Esophagus muscularis mucosa (tissue), 4 donors: Measurements from ENCODE around the gene KANSL1. TPM values are rescaled to one million over a fixed set of nuclear protein-coding genes. Genes with fewer than 3 reads are reported as not detected.

Source experiments
- DNase-seq: peaks from one replicate; pipeline ENCODE4 v3.0.0-alpha.2; 2017; ENCODE audit errors: extremely low spot score
- H3K27ac ChIP-seq, 4 donors: fragments of 200-600 bp; sonication (generic); replicated peaks in 1 of 4; 1 replicate in 3 of 4; 2 replicates in 1 of 4; pipeline ENCODE4 v1.5.1; 2016 to 2019; ENCODE audit warnings: mild to moderate bottlenecking in 1 of 4
- H3K27me3 ChIP-seq, 4 donors: fragments of 200-600 bp; sonication (generic); one replicate each; pipeline versions ENCODE4 v1.5.1 to v1.6.0; 2016 to 2019
- H3K36me3 ChIP-seq, 4 donors: fragments of 200-600 bp; sonication (generic); one replicate each; pipeline ENCODE4 v1.5.1; 2016 to 2019
- H3K4me1 ChIP-seq, 4 donors: fragments of 200-600 bp; sonication (generic); one replicate each; pipeline ENCODE4 v1.5.1; 2016 to 2019
- H3K4me3 ChIP-seq, 4 donors: fragments of 200-600 bp; sonication (generic); 1 replicate in 2 of 4; 2 replicates in 2 of 4; pipeline ENCODE4 v1.5.1; 2016 to 2019; ENCODE audit warnings: mild to moderate bottlenecking in 4 of 4, moderate library complexity in 1 of 4
- H3K9me3 ChIP-seq, 4 donors: fragments of 200-600 bp; sonication (generic); 1 replicate in 3 of 4; 2 replicates in 1 of 4; pipeline ENCODE4 v1.5.1; 2016 to 2019
- CTCF ChIP-seq, 3 experiments: fragments of 200-600 bp in 2 of 3; fragments of 450-650 bp in 1 of 3; sonication (generic) in 2 of 3; IDR thresholded peaks; one replicate each; pipeline ENCODE4 v1.5.1; 2017 to 2019; ENCODE audit warnings: antibody characterized with exemption in 3 of 3, mild to moderate bottlenecking in 2 of 3, moderate library complexity in 1 of 3
- EP300 ChIP-seq: sonication (generic); formaldehyde crosslinking; IDR thresholded peaks from one replicate; pipeline ENCODE4 v1.6.1; 2017; ENCODE audit warnings: antibody characterized with exemption
- POLR2A ChIP-seq: fragments of 450-650 bp; IDR thresholded peaks from one replicate; pipeline ENCODE4 v1.6.1; 2017; ENCODE audit warnings: antibody characterized with exemption, moderate library complexity, mild to moderate bottlenecking, low read depth
- POLR2AphosphoS5 ChIP-seq, 2 donors: sonication (generic); formaldehyde crosslinking; IDR thresholded peaks; one replicate each; pipeline ENCODE4 v1.6.1; 2017; ENCODE audit warnings: antibody characterized with exemption in 2 of 2
- WGBS: methylation state at CpG from one replicate; pipeline ENCODE4 v1.1.5; 2018; 5-methylcytosine and 5-hydroxymethylcytosine counted together
- intact Hi-C: fragments of 100-400 bp; cut with DNase I; formaldehyde crosslinking; loops from one replicate; pipeline ENCODE4 v1.15.1; 2023
- total RNA-seq, 4 donors: library from RNA; depleted of rRNA; stranded (reverse); fragments of >200 nt; gene quantifications; one replicate each; pipeline versions ENCODE4 v1.1.0 to v1.2.1, GENCODE V29; 2016

KANSL1 gene
- total RNA-seq, 4 donors from 2014 or later = 55.0 to 124 (median 70.0) TPM

- intact Hi-C loops = no loop called here
- no peaks in the 10 kb centered on the region for H3K27me3 ChIP-seq
- H3K36me3 ChIP-seq = peaks cover 0 to 6% (median 0%) of the 10 kb centered on the region in 4 donors
- WGBS = 88% methylated on average over 2 of the region's 6 CpGs
- no peak overlapping the region for H3K4me3 ChIP-seq
- H3K4me1 ChIP-seq = no peaks in the 10 kb centered on the region
- no peak overlapping the region for H3K27ac ChIP-seq
- DNase-seq = no peak
- TF ChIP-seq CTCF (IDR thresholded peaks at IDR 0.05) (no peak), EP300 (no peak), POLR2AphosphoS5 (IDR thresholded peaks at IDR 0.05) (no peak), POLR2A (no peak)
- no peaks in the 10 kb centered on the region for H3K9me3 ChIP-seq
Observed at GRCh38 chr17:45990886-45991285, 202.3 kb downstream of the KANSL1 start.

- DNase-seq = no peak
- intact Hi-C loops = no loop called here
Observed at GRCh38 chr17:45989759-45990158, 203.5 kb downstream of the KANSL1 start.

GRCh38 chr17:45987706-45988105 is 205.5 kb downstream of the KANSL1 start:
- H3K36me3 ChIP-seq = peaks cover 0 to 15% (median 2%) of the 10 kb centered on the region in 4 donors
- no peak overlapping the region for H3K27ac ChIP-seq
- H3K27me3 ChIP-seq = no peaks in the 10 kb centered on the region
- H3K4me1 ChIP-seq = no peaks in the 10 kb centered on the region
- no peak for DNase-seq
- WGBS = 86% methylated on average over 4 of the region's 5 CpGs
- H3K4me3 ChIP-seq = no peak overlapping the region
- intact Hi-C loops = no loop called here
- TF ChIP-seq POLR2A (no peak), POLR2AphosphoS5 (IDR thresholded peaks at IDR 0.05) (no peak), EP300 (no peak), CTCF (IDR thresholded peaks at IDR 0.05) (no peak)
- no peaks in the 10 kb centered on the region for H3K9me3 ChIP-seq

More at GRCh38 chr17:45989759-45990158, 203.5 kb downstream of the KANSL1 start:
- Histone ChIP-seq H3K36me3 (peaks cover 0 to under 1% (median 0%) of the 10 kb centered on the region in 4 donors), H3K4me3 (no peak overlapping the region), H3K27ac (no peak overlapping the region), H3K9me3 (no peaks in the 10 kb centered on the region), H3K27me3 (no peaks in the 10 kb centered on the region), H3K4me1 (no peaks in the 10 kb centered on the region)
- TF ChIP-seq POLR2A = no peak
- no peak for TF ChIP-seq POLR2AphosphoS5 (IDR thresholded peaks at IDR 0.05)
- TF ChIP-seq EP300 = no peak
- no peak for TF ChIP-seq CTCF (IDR thresholded peaks at IDR 0.05)
- 73% methylated on average over 3 of the region's 3 CpGs for WGBS

- Histone ChIP-seq H3K4me1 (no peaks in the 10 kb centered on the region), H3K27ac (no peak overlapping the region), H3K36me3 (peaks cover 0 to 15% (median 2%) of the 10 kb centered on the region in 4 donors), H3K9me3 (no peaks in the 10 kb centered on the region), H3K4me3 (no peak overlapping the region), H3K27me3 (no peaks in the 10 kb centered on the region)
- intact Hi-C loops = no loop called here
- DNase-seq = no peak
- 91% methylated on average over 3 of the region's 4 CpGs for WGBS
- no peak for TF ChIP-seq EP300
- TF ChIP-seq POLR2AphosphoS5 (IDR thresholded peaks at IDR 0.05) = no peak
- no peak for TF ChIP-seq CTCF (IDR thresholded peaks at IDR 0.05)
- TF ChIP-seq POLR2A = no peak
Observed at GRCh38 chr17:45986056-45986455, 207.2 kb downstream of the KANSL1 start.

GRCh38 chr17:45985447-45985846 is 207.8 kb downstream of the KANSL1 start:
- intact Hi-C loops = no loop called here
- Histone ChIP-seq H3K9me3 (no peaks in the 10 kb centered on the region), H3K27me3 (no peaks in the 10 kb centered on the region), H3K4me1 (no peaks in the 10 kb centered on the region), H3K27ac (no peak overlapping the region), H3K36me3 (peaks cover 0 to 15% (median 2%) of the 10 kb centered on the region in 4 donors), H3K4me3 (no peak overlapping the region)
- 88% methylated on average over 4 of the region's 4 CpGs for WGBS
- TF ChIP-seq EP300 = no peak
- TF ChIP-seq POLR2AphosphoS5 (IDR thresholded peaks at IDR 0.05) = no peak
- TF ChIP-seq POLR2A = no peak
- TF ChIP-seq CTCF (IDR thresholded peaks at IDR 0.05) = no peak
- DNase-seq = no peak
